H1 (cell line): ENCODE results near the gene GRM7. TPM values are rescaled to one million over a fixed set of nuclear protein-coding genes. Genes with fewer than 3 reads are reported as not detected.

Source experiments
- CTCF ChIA-PET: fragments of 300-600 bp; sonication (Branson Sonifier 250); formaldehyde crosslinking; loops from one replicate; lab custom pipeline; 2021; ENCODE audit not compliant: partially characterized antibody; lab: Charles Lee
- POLR2A ChIA-PET: fragments of 300-600 bp; sonication (Branson Sonifier 250); formaldehyde crosslinking; loops from one replicate; lab custom pipeline; 2021; ENCODE audit warnings: inconsistent platforms; ENCODE audit not compliant: partially characterized antibody; lab: Charles Lee
- DNase-seq, 2 experiments: peaks; one replicate each; pipeline versions ENCODE4 v3.0.0 to v3.0.0-alpha.2; 2010 to 2022; ENCODE audit warnings: low spot score in 2 of 2, low read depth in 1 of 2, mixed read lengths in 1 of 2
- FAIRE-seq: peaks from 2 replicates; lab custom pipeline; 2011; peaks lifted over from hg19 to GRCh38; lab: Jason Lieb, UNC
- H2AFZ ChIP-seq: 2 replicates; pipeline ENCODE4 v1.8.1; 2012; ENCODE audit warnings: low read length, inconsistent platforms
- H2AK5ac ChIP-seq: 2 replicates; pipeline ENCODE4 v1.6.1; 2013; ENCODE audit warnings: low read depth, low read length
- H2BK120ac ChIP-seq: replicated peaks from 2 replicates; pipeline ENCODE3; 2013; ENCODE audit warnings: low read depth, low read length, inconsistent platforms
- H2BK12ac ChIP-seq: 2 replicates; pipeline ENCODE4 v1.6.1; 2013; ENCODE audit warnings: low read depth, low read length
- H2BK15ac ChIP-seq: 2 replicates; pipeline ENCODE4 v1.6.1; 2013; ENCODE audit warnings: low read length
- H2BK20ac ChIP-seq: 2 replicates; pipeline ENCODE4 v1.6.1; 2013; ENCODE audit warnings: low read length
- H2BK5ac ChIP-seq: 2 replicates; pipeline ENCODE4 v1.6.1; 2013; ENCODE audit warnings: low read depth, low read length
- H3K14ac ChIP-seq: 2 replicates; pipeline ENCODE4 v1.6.1; 2013; ENCODE audit warnings: inconsistent platforms; ENCODE audit not compliant: insufficient read length
- H3K18ac ChIP-seq: 2 replicates; pipeline ENCODE4 v1.6.1; 2013; ENCODE audit warnings: low read length; ENCODE audit errors: extremely low read depth
- H3K23ac ChIP-seq: 2 replicates; pipeline ENCODE4 v1.6.1; 2013; ENCODE audit warnings: inconsistent platforms; ENCODE audit not compliant: insufficient read length
- H3K23me2 ChIP-seq: 2 replicates; pipeline ENCODE4 v1.6.1; 2013; ENCODE audit warnings: low read depth, low read length
- H3K27ac ChIP-seq: 2 replicates; pipeline ENCODE4 v1.6.1; 2011; ENCODE audit warnings: low read depth, low read length, inconsistent platforms
- H3K27me3 ChIP-seq, 4 experiments: replicated peaks in 1 of 4; 1 replicate in 1 of 4; 2 replicates in 3 of 4; pipeline versions ENCODE4 v1.6.1 to v1.8.1; 2011 to 2013; ENCODE audit warnings: low read length in 3 of 4, mild to moderate bottlenecking in 3 of 4, inconsistent platforms in 2 of 4, mixed read lengths in 2 of 4, moderate library complexity in 1 of 4; ENCODE audit not compliant: control insufficient read depth in 3 of 4, insufficient read depth in 3 of 4; ENCODE audit errors: extremely low read depth in 1 of 4
- H3K36me3 ChIP-seq, 4 experiments: 2 replicates each; pipeline versions ENCODE4 v1.6.1 to v1.8.1; 2011 to 2013; ENCODE audit warnings: mild to moderate bottlenecking in 4 of 4, low read length in 3 of 4, moderate library complexity in 2 of 4, control low read depth in 1 of 4, inconsistent platforms in 1 of 4; ENCODE audit not compliant: insufficient read depth in 4 of 4, control insufficient read depth in 2 of 4
- H3K4ac ChIP-seq: replicated peaks from 2 replicates; pipeline ENCODE3; 2013; ENCODE audit warnings: low read length, low read depth, mixed read lengths, inconsistent platforms; ENCODE audit not compliant: insufficient read length
- H3K4me1 ChIP-seq, 4 experiments: replicated peaks in 1 of 4; 1 replicate in 1 of 4; 2 replicates in 3 of 4; pipeline versions ENCODE4 v1.6.1 to v1.8.1; 2011 to 2013; ENCODE audit warnings: low read length in 3 of 4, inconsistent platforms in 2 of 4, mixed read lengths in 1 of 4; ENCODE audit not compliant: insufficient read depth in 4 of 4, control insufficient read depth in 3 of 4
- H3K4me2 ChIP-seq, 2 experiments: 2 replicates each; pipeline versions ENCODE4 v1.6.1 to v1.8.1; 2011 to 2013; ENCODE audit warnings: low read depth in 2 of 2, low read length in 2 of 2, control low read depth in 1 of 2, inconsistent platforms in 1 of 2, mild to moderate bottlenecking in 1 of 2; ENCODE audit not compliant: insufficient read depth in 1 of 2
- H3K4me3 ChIP-seq, 4 experiments: fragments of 200-600, 300-600 bp in 1 of 4; sonication (generic), shearing (Covaris generic), sonication (Bioruptor Twin) in 1 of 4; 2 replicates each; pipeline versions ENCODE4 v1.5.1 to v1.8.1; 2011 to 2016; ENCODE audit warnings: low read length in 4 of 4, low read depth in 3 of 4, control low read depth in 2 of 4, inconsistent platforms in 2 of 4, mild to moderate bottlenecking in 2 of 4, mixed read lengths in 1 of 4, moderate library complexity in 1 of 4; ENCODE audit not compliant: insufficient read depth in 2 of 4; ENCODE audit errors: extremely low read depth in 1 of 4
- H3K56ac ChIP-seq: replicated peaks from 2 replicates; pipeline ENCODE3; 2013; ENCODE audit warnings: low read depth, mild to moderate bottlenecking, mixed read lengths, low read length, inconsistent platforms; ENCODE audit not compliant: insufficient read length
- H3K79me1 ChIP-seq: 2 replicates; pipeline ENCODE4 v1.6.1; 2013; ENCODE audit warnings: low read depth, low read length, control low read depth
- H3K79me2 ChIP-seq, 2 experiments: 2 replicates each; pipeline versions ENCODE4 v1.6.1 to v1.8.1; 2012 to 2013; ENCODE audit warnings: low read length in 2 of 2, mild to moderate bottlenecking in 2 of 2, inconsistent platforms in 1 of 2; ENCODE audit not compliant: insufficient read depth in 2 of 2, control insufficient read depth in 1 of 2
- H3K9ac ChIP-seq, 4 experiments: replicated peaks in 1 of 4; 1 replicate in 1 of 4; 2 replicates in 3 of 4; pipeline versions ENCODE4 v1.6.1 to v1.8.1; 2011 to 2013; ENCODE audit warnings: low read depth in 3 of 4, low read length in 3 of 4, control low read depth in 2 of 4, mild to moderate bottlenecking in 2 of 4, moderate library complexity in 2 of 4, inconsistent platforms in 1 of 4; ENCODE audit errors: extremely low read depth in 1 of 4
- H3K9me3 ChIP-seq, 2 experiments: 2 replicates each; pipeline versions ENCODE4 v1.6.1 to v1.8.1; 2012 to 2013; ENCODE audit warnings: mild to moderate bottlenecking in 2 of 2, moderate library complexity in 2 of 2, control low read depth in 1 of 2, inconsistent platforms in 1 of 2, low read depth in 1 of 2, low read length in 1 of 2, mixed read lengths in 1 of 2; ENCODE audit not compliant: insufficient read depth in 2 of 2
- H4K20me1 ChIP-seq, 2 experiments: replicated peaks in 1 of 2; 2 replicates each; pipeline versions ENCODE3 to v1.8.1; 2011 to 2013; ENCODE audit warnings: inconsistent platforms in 2 of 2, low read length in 2 of 2, mild to moderate bottlenecking in 1 of 2; ENCODE audit not compliant: insufficient read depth in 2 of 2, control insufficient read depth in 1 of 2
- H4K5ac ChIP-seq: 2 replicates; pipeline ENCODE4 v1.6.1; 2013; ENCODE audit warnings: low read length, low read depth, mixed read lengths, inconsistent platforms; ENCODE audit not compliant: insufficient read length
- H4K8ac ChIP-seq: 2 replicates; pipeline ENCODE4 v1.8.0; 2013; ENCODE audit warnings: mild to moderate bottlenecking, moderate library complexity, low read length, inconsistent platforms; ENCODE audit not compliant: insufficient read depth; ENCODE audit errors: extremely low read depth
- H4K91ac ChIP-seq: replicated peaks from 2 replicates; pipeline ENCODE3; 2013; ENCODE audit warnings: low read length, mixed read lengths, inconsistent platforms; ENCODE audit not compliant: insufficient read length
- CBX5 ChIP-seq: fragments of 300-800, 300-1000 bp; sonication (generic); IDR thresholded peaks from 2 replicates; pipeline ENCODE4 v1.7.1; 2016; ENCODE audit warnings: antibody characterized with exemption, low read length, low read depth
- CBX8 ChIP-seq: fragments of 300-800, 300-1000 bp; sonication (generic); IDR thresholded peaks from 2 replicates; pipeline ENCODE4 v1.7.1; 2016; ENCODE audit warnings: low read depth, low read length, borderline replicate concordance
- CHD2 ChIP-seq: IDR thresholded peaks from 2 replicates; pipeline ENCODE4 v1.6.1; 2012; ENCODE audit warnings: low read length, improper control_type of control experiment
- GTF2F1 ChIP-seq: IDR thresholded peaks from 2 replicates; pipeline ENCODE4 v1.6.1; 2012; ENCODE audit warnings: low read depth, low read length, improper control_type of control experiment, borderline replicate concordance
- JUND ChIP-seq: IDR thresholded peaks from 2 replicates; pipeline ENCODE4 v1.6.1; 2011; ENCODE audit warnings: mild to moderate bottlenecking, improper control_type of control experiment, low read length
- KDM5A ChIP-seq: fragments of 200-600 bp; IDR thresholded peaks from 2 replicates; pipeline ENCODE4 v1.7.1; 2012; ENCODE audit warnings: mild to moderate bottlenecking, low read length, inconsistent platforms, mixed read lengths
- NANOG ChIP-seq: IDR thresholded peaks from 2 replicates; pipeline ENCODE4 v1.6.1; 2011; ENCODE audit warnings: low read length, low read depth, mild to moderate bottlenecking, inconsistent platforms; ENCODE audit not compliant: insufficient read depth, poor library complexity, severe bottlenecking
- NRF1 ChIP-seq: IDR thresholded peaks from 2 replicates; pipeline ENCODE4 v1.6.1; 2011; ENCODE audit warnings: mild to moderate bottlenecking, low read depth, low read length, improper control_type of control experiment
- PHF8 ChIP-seq: fragments of 200-600 bp; sonication (generic); conservative IDR thresholded peaks from 2 replicates; pipeline ENCODE4 v1.7.1; 2012; ENCODE audit warnings: low read depth, mild to moderate bottlenecking, inconsistent platforms, low read length, moderate library complexity
- POLR2AphosphoS5 ChIP-seq: IDR thresholded peaks from 2 replicates; pipeline ENCODE4 v1.6.1; 2011; ENCODE audit warnings: low read depth, low read length
- RAD21 ChIP-seq, 2 experiments: IDR thresholded peaks in 1 of 2; conservative IDR thresholded peaks in 1 of 2; 2 replicates each; pipeline ENCODE4 v1.6.1; 2011; ENCODE audit warnings: low read depth in 2 of 2, low read length in 2 of 2, improper control_type of control experiment in 1 of 2, inconsistent platforms in 1 of 2, mild to moderate bottlenecking in 1 of 2, moderate library complexity in 1 of 2
- RFX5 ChIP-seq: IDR thresholded peaks from 2 replicates; pipeline ENCODE4 v1.6.1; 2011; ENCODE audit warnings: low read depth, low read length, improper control_type of control experiment, borderline replicate concordance
- SIRT6 ChIP-seq: IDR thresholded peaks from one replicate; pipeline ENCODE4 v1.7.1; 2012; ENCODE audit warnings: low read length, inconsistent platforms
- SIX5 ChIP-seq: IDR thresholded peaks from 2 replicates; pipeline ENCODE4 v1.6.1; 2011; ENCODE audit warnings: mild to moderate bottlenecking, low read depth, low read length
- TAF1 ChIP-seq: IDR thresholded peaks from 2 replicates; pipeline ENCODE4 v1.6.1; 2011; ENCODE audit warnings: mild to moderate bottlenecking, low read depth, low read length
- TEAD4 ChIP-seq: IDR thresholded peaks from 2 replicates; pipeline ENCODE4 v1.6.1; 2012; ENCODE audit warnings: low read depth, low read length, inconsistent platforms, mixed read lengths
- WGBS, 2 experiments: shearing (Covaris generic) in 1 of 2; methylation state at CpG; one replicate each; pipeline versions ENCODE4 v1.1.6 to v1.1.7; 2013 to 2015; ENCODE audit warnings: low lambda C conversion rate in 2 of 2, mixed read lengths in 2 of 2, inconsistent platforms in 1 of 2, low coverage in 1 of 2, missing lambda C conversion rate in 1 of 2; ENCODE audit not compliant: insufficient replicate concordance in 2 of 2, insufficient coverage in 1 of 2, insufficient read length in 1 of 2; ENCODE audit errors: extremely low coverage in 1 of 2, missing lambda C conversion rate in 1 of 2; 5-methylcytosine and 5-hydroxymethylcytosine counted together
- polyA plus RNA-seq, 7 experiments: library from polyadenylated mRNA; depleted of rRNA in 3 of 7; stranded (reverse) in 5 of 7; unstranded in 2 of 7; fragments of >200 nt in 5 of 7; fragments of 200-250 nt in 2 of 7; gene quantifications; 1 replicate in 5 of 7; 2 replicates in 1 of 7; 4 replicates in 1 of 7; pipeline versions ENCODE4 v1.2.1 to v1.2.3, GENCODE V29; 2011 to 2013; ENCODE audit warnings: missing spikeins in 2 of 7, mixed read lengths in 2 of 7
- total RNA-seq: library from RNA; stranded (reverse); fragmentation: NEBNext Ultra II Directional; extraction: Animal tissue kit (Norgen Biotek cat#: 25700); gene quantifications from 2 replicates; pipeline ENCODE4 v1.2.1, GENCODE V29; 2021

The GRM7 gene
- total and polyA plus RNA-seq, 2 of the 8 experiments (the other 6 are each of a cell fraction or from before 2014, with no cell fraction given), result 0.17 to 0.24 TPM

DNA sequence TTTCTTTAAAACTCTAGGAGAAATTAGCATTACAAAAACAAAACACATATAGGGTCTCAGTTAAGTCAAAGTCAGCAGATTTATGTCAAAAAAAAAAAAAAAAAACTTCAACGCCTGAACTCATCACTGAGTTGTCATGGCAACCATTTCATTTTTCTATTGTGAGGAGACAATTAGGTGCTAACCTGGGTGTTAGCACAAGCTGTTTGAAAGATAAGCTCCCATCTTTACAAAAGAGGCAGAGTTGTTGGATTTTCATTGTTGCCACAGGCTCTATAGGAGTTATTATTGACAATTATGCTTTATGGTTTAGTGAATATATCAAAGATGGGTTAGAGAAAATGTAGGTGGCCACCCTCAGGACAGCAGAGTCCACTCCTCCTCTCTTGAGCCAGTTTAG, 806.9 kb downstream of the GRM7 start:
- no peaks in the 10 kb centered on the region for H3K27me3 ChIP-seq
- H3K4me3 ChIP-seq, result no peak overlapping the region
- WGBS, 2 experiments, result 80% methylated on average over 1 of the region's 1 CpG; no CpG with 5 or more reads in 1 of the 2 experiments
- no peak overlapping the region for H2BK120ac ChIP-seq
- no peak overlapping the region for H3K18ac ChIP-seq
- no peaks in the 10 kb centered on the region for H3K79me2 ChIP-seq
- H2AFZ ChIP-seq, result no peak overlapping the region
- no peak overlapping the region for H3K56ac ChIP-seq
- DNase-seq (no peak), FAIRE-seq (no peak)
- H2BK5ac ChIP-seq, result no peak overlapping the region
- no peaks in the 10 kb centered on the region for H3K36me3 ChIP-seq
- POLR2A ChIA-PET, result no interaction called here
- CTCF ChIA-PET, result interaction anchor here (0.7 kb wide), 1 partner anchor 373 kb away, joined by 3 read pairs; no protein-coding TSS in a partner anchor
- H3K23me2 ChIP-seq, result no peaks in the 10 kb centered on the region; the same call in 1 of the 2 replicates
- no peak overlapping the region for H4K91ac ChIP-seq
- H2BK15ac ChIP-seq, result no peak overlapping the region
- H4K8ac ChIP-seq, result no peak overlapping the region
- no peak overlapping the region for H3K4me2 ChIP-seq
- no peak overlapping the region for H2BK20ac ChIP-seq
- no peaks in the 10 kb centered on the region for H3K4me1 ChIP-seq
- H3K9ac ChIP-seq, result no peak overlapping the region
- no peak overlapping the region for H3K23ac ChIP-seq
- no peak overlapping the region for H3K27ac ChIP-seq
- no peak overlapping the region for H4K5ac ChIP-seq
- no peak overlapping the region for H2AK5ac ChIP-seq
- no peaks in the 10 kb centered on the region for H3K9me3 ChIP-seq
- H2BK12ac ChIP-seq, result no peak overlapping the region
- no peaks in the 10 kb centered on the region for H4K20me1 ChIP-seq
- H3K14ac ChIP-seq, result no peak overlapping the region
- H3K79me1 ChIP-seq, result no peaks in the 10 kb centered on the region
- no peak overlapping the region for H3K4ac ChIP-seq
- TF ChIP-seq TAF1 (no peak), SIX5 (no peak), PHF8 (no peak), KDM5A (no peak), CBX8 (no peak), TEAD4 (no peak), CBX5 (no peak), SIRT6 (no peak), JUND (no peak), CHD2 (no peak), NRF1 (no peak), POLR2AphosphoS5 (no peak), RAD21 (IDR thresholded peaks at IDR 0.05 in 1 of 2, conservative IDR thresholded peaks at IDR 0.05 in 1 of 2; ENCODE audit: low read depth in 2 of 2, low read length in 2 of 2) (no peak), RFX5 (no peak), GTF2F1 (no peak), NANOG (no peak)
